A549 (cell line): ENCODE results near the gene RHOT1. TPM values are rescaled to one million over a fixed set of nuclear protein-coding genes. Genes with fewer than 3 reads are reported as not detected.

Experiments
- ATAC-seq, 2 experiments: fragments of 200-7000 bp in 1 of 2; fragments of >200 bp in 1 of 2; cut with Nextera tagmentation in 1 of 2; cut with Tn5 transposase in 1 of 2; 3 replicates each; pipeline versions ENCODE4 v1.8.0 to v1.9.1; 2018 to 2020; ENCODE audit warnings: mild to moderate bottlenecking in 1 of 2, moderate library complexity in 1 of 2
- CTCF ChIA-PET: fragments of 300-600 bp; sonication (Branson Sonifier 250); formaldehyde crosslinking; extraction: SDS; loops from one replicate; lab custom pipeline; 2021; ENCODE audit warnings: antibody characterized with exemption, inconsistent platforms; lab: Yijun Ruan, JAX
- POLR2A ChIA-PET: fragments of 350-600 bp; formaldehyde crosslinking; extraction: SDS; loops from one replicate; lab custom pipeline; 2021; ENCODE audit warnings: antibody characterized with exemption, inconsistent platforms; lab: Yijun Ruan, JAX
- DNase-seq, 2 experiments: peaks; one replicate each; pipeline versions ENCODE4 v3.0.0 to v3.0.0-alpha.2; 2011 to 2016; ENCODE audit warnings: low read depth in 1 of 2, low spot score in 1 of 2
- FAIRE-seq: peaks from 2 replicates; lab custom pipeline; 2011; peaks lifted over from hg19 to GRCh38; lab: Jason Lieb, UNC
- H3K27ac ChIP-seq, 2 experiments: fragments of >200 bp; sonication (Bioruptor Twin); formaldehyde crosslinking; 3 replicates each; pipeline ENCODE4 v1.5.1; 2016 to 2017
- H3K4me1 ChIP-seq: fragments of >200 bp; sonication (Bioruptor Twin); formaldehyde crosslinking; 3 replicates; pipeline ENCODE4 v1.6.1; 2016
- H3K4me2 ChIP-seq: fragments of >200 bp; sonication (Bioruptor Twin); formaldehyde crosslinking; 3 replicates; pipeline ENCODE4 v1.6.1; 2016
- H3K4me3 ChIP-seq: fragments of >200 bp; sonication (Bioruptor Twin); formaldehyde crosslinking; 3 replicates; pipeline ENCODE4 v1.5.1; 2016
- H3K9me3 ChIP-seq: fragments of >200 bp; sonication (Bioruptor Twin); formaldehyde crosslinking; 3 replicates; pipeline ENCODE4 v1.6.1; 2016
- E2F6 ChIP-seq: IDR thresholded peaks from 2 replicates; pipeline ENCODE4 v1.6.1; 2012; ENCODE audit warnings: low read depth, borderline replicate concordance
- EHF ChIP-seq: fragments of 250-450 bp; sonication (Bioruptor Pico); IDR thresholded peaks from 2 replicates; pipeline ENCODE4 v1.5.0; 2020; ENCODE audit warnings: mild to moderate bottlenecking
- EP300 ChIP-seq, 2 experiments: fragments of >200 bp; sonication (Bioruptor Twin); formaldehyde crosslinking; IDR thresholded peaks; 2 replicates in 1 of 2; 3 replicates in 1 of 2; pipeline ENCODE4 v1.6.1; 2016 to 2017
- FOXS1 ChIP-seq: fragments of 250-450 bp; sonication (Bioruptor Pico); IDR thresholded peaks from 2 replicates; pipeline ENCODE4 v1.5.0; 2020; ENCODE audit warnings: mild to moderate bottlenecking, moderate library complexity
- HDAC2 ChIP-seq: fragments of 200-600 bp; sonication (generic); IDR thresholded peaks from 2 replicates; pipeline ENCODE4 v1.6.1; 2016
- HMGXB4 ChIP-seq: fragments of 250-450 bp; sonication (Bioruptor Pico); IDR thresholded peaks from 2 replicates; pipeline ENCODE4 v1.5.0; 2021; ENCODE audit warnings: mild to moderate bottlenecking, moderate library complexity, borderline replicate concordance
- JUN ChIP-seq, 2 experiments: fragments of >200 bp; sonication (Bioruptor Twin); formaldehyde crosslinking; IDR thresholded peaks; 2 replicates in 1 of 2; 3 replicates in 1 of 2; pipeline ENCODE4 v1.6.1; 2016 to 2017
- JUNB ChIP-seq: fragments of >200 bp; sonication (Bioruptor Twin); formaldehyde crosslinking; IDR thresholded peaks from 2 replicates; pipeline ENCODE4 v1.6.1; 2016
- KDM1A ChIP-seq: fragments of 200-600 bp; sonication (generic); IDR thresholded peaks from 2 replicates; pipeline ENCODE4 v1.6.1; 2016; ENCODE audit warnings: low read depth, mild to moderate bottlenecking
- NFE2L2 ChIP-seq: fragments of 150-350 bp; conservative IDR thresholded peaks from 2 replicates; pipeline ENCODE4 v1.6.1; 2014; ENCODE audit warnings: low read length
- NPAS2 ChIP-seq: fragments of 250-450 bp; sonication (Bioruptor Pico); IDR thresholded peaks from 2 replicates; pipeline ENCODE4 v1.8.0; 2022; ENCODE audit warnings: mild to moderate bottlenecking, moderate library complexity, borderline replicate concordance
- PBX3 ChIP-seq: IDR thresholded peaks from 2 replicates; pipeline ENCODE4 v1.6.1; 2012
- PHF8 ChIP-seq: fragments of 200-600 bp; sonication (generic); IDR thresholded peaks from 2 replicates; pipeline ENCODE4 v1.6.1; 2016; ENCODE audit warnings: low read depth, mild to moderate bottlenecking, antibody characterized with exemption, moderate library complexity, borderline replicate concordance
- RAD21 ChIP-seq, 2 experiments: fragments of >200 bp in 1 of 2; sonication (Bioruptor Twin) in 1 of 2; formaldehyde crosslinking in 1 of 2; IDR thresholded peaks in 1 of 2; conservative IDR thresholded peaks in 1 of 2; 2 replicates in 1 of 2; 3 replicates in 1 of 2; pipeline ENCODE4 v1.6.1; 2012 to 2018; ENCODE audit warnings: inconsistent platforms in 1 of 2
- RFX5 ChIP-seq: fragments of 450-650 bp; IDR thresholded peaks from 2 replicates; pipeline ENCODE4 v1.7.1; 2014; ENCODE audit warnings: antibody characterized with exemption, mild to moderate bottlenecking, moderate library complexity
- RNF2 ChIP-seq: fragments of 200-600 bp; sonication (generic); IDR thresholded peaks from 2 replicates; pipeline ENCODE4 v1.6.1; 2016; ENCODE audit warnings: low read depth, mild to moderate bottlenecking, antibody characterized with exemption, moderate library complexity, borderline replicate concordance
- TP53 ChIP-seq: fragments of 250-450 bp; sonication (Bioruptor Pico); IDR thresholded peaks from 2 replicates; pipeline ENCODE4 v1.5.0; 2021; ENCODE audit warnings: mild to moderate bottlenecking, moderate library complexity
- WGBS: methylation state at CpG from one replicate; pipeline ENCODE4 v1.1.6; 2017; ENCODE audit errors: missing lambda C conversion rate; 5-methylcytosine and 5-hydroxymethylcytosine counted together
- polyA plus RNA-seq, 4 experiments: library from polyadenylated mRNA; depleted of rRNA in 3 of 4; stranded (reverse); fragments of >200 nt; fragmentation: RNase III in 1 of 4; extraction: RNeasy Plus Mini Kit Qiagen cat#74134 plus additional on column Dnase treatment in 1 of 4; gene quantifications; 2 replicates in 3 of 4; 3 replicates in 1 of 4; pipeline ENCODE4 v1.2.3, GENCODE V29; 2011 to 2017
- TF ChIP-seq, protein P1 (sequence below): fragments of 150-350 bp; IDR thresholded peaks from 2 replicates; pipeline ENCODE4 v1.6.1; 2014; ENCODE audit warnings: low read depth, mild to moderate bottlenecking, low read length
- TF ChIP-seq, protein P2 (sequence below): fragments of 450-650 bp; IDR thresholded peaks from 2 replicates; pipeline ENCODE4 v1.6.1; 2014; ENCODE audit warnings: antibody characterized with exemption
- TF ChIP-seq, protein P3 (sequence below): fragments of 200-600 bp; sonication (generic); IDR thresholded peaks from 2 replicates; pipeline ENCODE4 v1.6.1; 2016; ENCODE audit warnings: antibody characterized with exemption, mild to moderate bottlenecking, moderate library complexity

Gene RHOT1
- polyA plus RNA-seq, 2 of the 4 experiments (the other 2 are of a cell fraction): 26.6 to 109 TPM

DNA sequence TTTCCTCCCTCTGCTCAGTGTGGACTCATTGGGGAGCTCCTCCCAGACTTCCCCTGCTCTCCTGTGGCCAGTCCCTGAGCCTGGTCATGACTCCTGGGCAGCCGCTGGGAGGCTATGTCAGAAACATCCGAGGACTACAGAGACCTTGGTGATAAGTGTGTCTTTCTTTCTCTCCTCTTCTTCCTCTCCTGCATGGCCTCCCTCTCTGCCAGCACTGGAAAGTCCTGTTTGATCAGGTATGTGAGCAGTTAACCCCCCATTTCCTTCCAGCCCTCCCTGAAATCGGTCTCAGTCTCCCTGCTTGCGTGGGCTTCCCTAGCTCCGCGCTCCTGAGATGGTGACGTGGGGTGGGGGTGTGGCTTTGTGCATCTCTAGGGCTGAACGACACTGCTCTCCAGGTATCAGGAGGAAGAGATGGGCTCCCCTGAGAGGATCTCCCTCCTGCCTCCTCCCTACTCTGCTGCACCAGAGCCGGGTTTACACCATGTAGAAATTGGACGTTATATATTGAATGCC is 125.4 kb downstream of the RHOT1 start:
- H3K27ac ChIP-seq: no peak overlapping the region
- DNase-seq (no peak), ATAC-seq (peak in 1 of 2 experiments; percentile 53; a peak in 3 of 6 replicates)
- WGBS: 79% methylated on average over 10 of the region's 10 CpGs
- ChIA-PET CTCF (interaction anchor here (1.3 kb wide), 2 partner anchors 11 to 14 kb away, joined by 3 read pairs; no protein-coding TSS in a partner anchor), POLR2A (no interaction called here)
- peaks cover 40% of the 10 kb centered on the region for H3K4me1 ChIP-seq
- no peaks in the 10 kb centered on the region for H3K9me3 ChIP-seq
- H3K4me2 ChIP-seq: peak overlapping the region; percentile 99
- H3K4me3 ChIP-seq: no peak overlapping the region
- TF ChIP-seq KDM1A (no peak), E2F6 (no peak), NPAS2 (no peak), HDAC2 (no peak), EHF (CRISPR knock-in tag) (no peak), RFX5 (no peak), EP300 (IDR thresholded peaks at IDR 0.05) (no peak), FOXS1 (CRISPR knock-in tag) (no peak), JUN (IDR thresholded peaks at IDR 0.05) (no peak)
- TF ChIP-seq, protein P1, sequence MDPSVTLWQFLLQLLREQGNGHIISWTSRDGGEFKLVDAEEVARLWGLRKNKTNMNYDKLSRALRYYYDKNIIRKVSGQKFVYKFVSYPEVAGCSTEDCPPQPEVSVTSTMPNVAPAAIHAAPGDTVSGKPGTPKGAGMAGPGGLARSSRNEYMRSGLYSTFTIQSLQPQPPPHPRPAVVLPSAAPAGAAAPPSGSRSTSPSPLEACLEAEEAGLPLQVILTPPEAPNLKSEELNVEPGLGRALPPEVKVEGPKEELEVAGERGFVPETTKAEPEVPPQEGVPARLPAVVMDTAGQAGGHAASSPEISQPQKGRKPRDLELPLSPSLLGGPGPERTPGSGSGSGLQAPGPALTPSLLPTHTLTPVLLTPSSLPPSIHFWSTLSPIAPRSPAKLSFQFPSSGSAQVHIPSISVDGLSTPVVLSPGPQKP: no peak
- TF ChIP-seq, protein P2, sequence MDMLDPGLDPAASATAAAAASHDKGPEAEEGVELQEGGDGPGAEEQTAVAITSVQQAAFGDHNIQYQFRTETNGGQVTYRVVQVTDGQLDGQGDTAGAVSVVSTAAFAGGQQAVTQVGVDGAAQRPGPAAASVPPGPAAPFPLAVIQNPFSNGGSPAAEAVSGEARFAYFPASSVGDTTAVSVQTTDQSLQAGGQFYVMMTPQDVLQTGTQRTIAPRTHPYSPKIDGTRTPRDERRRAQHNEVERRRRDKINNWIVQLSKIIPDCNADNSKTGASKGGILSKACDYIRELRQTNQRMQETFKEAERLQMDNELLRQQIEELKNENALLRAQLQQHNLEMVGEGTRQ: no peak
- TF ChIP-seq, all 56 proteins: peak for 0
- no peak for FAIRE-seq

- TF ChIP-seq PHF8 (no peak), EHF (CRISPR knock-in tag) (no peak), JUNB (no peak), HMGXB4 (CRISPR knock-in tag) (no peak), E2F6 (no peak), RAD21 (conservative IDR thresholded peaks at IDR 0.05 in 1 of 2, IDR thresholded peaks at IDR 0.05 in 1 of 2) (no peak), TP53 (CRISPR knock-in tag) (no peak), PBX3 (no peak), NFE2L2 (no peak), RNF2 (no peak)
- TF ChIP-seq, protein P3, sequence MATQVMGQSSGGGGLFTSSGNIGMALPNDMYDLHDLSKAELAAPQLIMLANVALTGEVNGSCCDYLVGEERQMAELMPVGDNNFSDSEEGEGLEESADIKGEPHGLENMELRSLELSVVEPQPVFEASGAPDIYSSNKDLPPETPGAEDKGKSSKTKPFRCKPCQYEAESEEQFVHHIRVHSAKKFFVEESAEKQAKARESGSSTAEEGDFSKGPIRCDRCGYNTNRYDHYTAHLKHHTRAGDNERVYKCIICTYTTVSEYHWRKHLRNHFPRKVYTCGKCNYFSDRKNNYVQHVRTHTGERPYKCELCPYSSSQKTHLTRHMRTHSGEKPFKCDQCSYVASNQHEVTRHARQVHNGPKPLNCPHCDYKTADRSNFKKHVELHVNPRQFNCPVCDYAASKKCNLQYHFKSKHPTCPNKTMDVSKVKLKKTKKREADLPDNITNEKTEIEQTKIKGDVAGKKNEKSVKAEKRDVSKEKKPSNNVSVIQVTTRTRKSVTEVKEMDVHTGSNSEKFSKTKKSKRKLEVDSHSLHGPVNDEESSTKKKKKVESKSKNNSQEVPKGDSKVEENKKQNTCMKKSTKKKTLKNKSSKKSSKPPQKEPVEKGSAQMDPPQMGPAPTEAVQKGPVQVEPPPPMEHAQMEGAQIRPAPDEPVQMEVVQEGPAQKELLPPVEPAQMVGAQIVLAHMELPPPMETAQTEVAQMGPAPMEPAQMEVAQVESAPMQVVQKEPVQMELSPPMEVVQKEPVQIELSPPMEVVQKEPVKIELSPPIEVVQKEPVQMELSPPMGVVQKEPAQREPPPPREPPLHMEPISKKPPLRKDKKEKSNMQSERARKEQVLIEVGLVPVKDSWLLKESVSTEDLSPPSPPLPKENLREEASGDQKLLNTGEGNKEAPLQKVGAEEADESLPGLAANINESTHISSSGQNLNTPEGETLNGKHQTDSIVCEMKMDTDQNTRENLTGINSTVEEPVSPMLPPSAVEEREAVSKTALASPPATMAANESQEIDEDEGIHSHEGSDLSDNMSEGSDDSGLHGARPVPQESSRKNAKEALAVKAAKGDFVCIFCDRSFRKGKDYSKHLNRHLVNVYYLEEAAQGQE: no peak
- DNase-seq (no peak), FAIRE-seq (peak; percentile 32), ATAC-seq (no peak)
- H3K9me3 ChIP-seq: no peaks in the 10 kb centered on the region
- H3K4me3 ChIP-seq: no peak overlapping the region
- CTCF ChIA-PET: interaction anchor here (1.2 to 1.8 kb wide), 2 partner anchors 16 to 51 kb away, joined by 5 to 8 read pairs; no protein-coding TSS in a partner anchor
- POLR2A ChIA-PET: no interaction called here
- 82% methylated on average over 7 of the region's 7 CpGs for WGBS
- H3K27ac ChIP-seq: no peak overlapping the region
- H3K4me2 ChIP-seq: no peak overlapping the region
- peaks cover 50% of the 10 kb centered on the region for H3K4me1 ChIP-seq
Measured at GRCh38 chr17:32268734-32269288, 126.5 kb downstream of the RHOT1 start.
